PC-3 (cell line): ENCODE results near the gene KRTAP4-12.
"Not testable (repeated sequence)": the region's sequence is repeated elsewhere in the genome, so short reads cannot be mapped to it uniquely, and the experiment has no call there.

Experiments used
- CTCF ChIP-seq: fragments of 300-600 bp; sonication (generic); conservative IDR thresholded peaks from 2 replicates; pipeline ENCODE4 v1.5.1; 2017; ENCODE audit warnings: antibody characterized with exemption, low read depth, mild to moderate bottlenecking, low read length
- EZH2 ChIP-seq: fragments of 300-600 bp; sonication (generic); IDR thresholded peaks from one replicate; pipeline ENCODE4 v1.6.1; 2017; ENCODE audit warnings: antibody characterized with exemption, mild to moderate bottlenecking, low read length; ENCODE audit not compliant: unreplicated experiment
- EZH2phosphoT487 ChIP-seq: fragments of 300-600 bp; sonication (generic); IDR thresholded peaks from 2 replicates; pipeline ENCODE4 v1.6.1; 2018; ENCODE audit warnings: mild to moderate bottlenecking, antibody characterized with exemption, low read length, borderline replicate concordance

DNA sequence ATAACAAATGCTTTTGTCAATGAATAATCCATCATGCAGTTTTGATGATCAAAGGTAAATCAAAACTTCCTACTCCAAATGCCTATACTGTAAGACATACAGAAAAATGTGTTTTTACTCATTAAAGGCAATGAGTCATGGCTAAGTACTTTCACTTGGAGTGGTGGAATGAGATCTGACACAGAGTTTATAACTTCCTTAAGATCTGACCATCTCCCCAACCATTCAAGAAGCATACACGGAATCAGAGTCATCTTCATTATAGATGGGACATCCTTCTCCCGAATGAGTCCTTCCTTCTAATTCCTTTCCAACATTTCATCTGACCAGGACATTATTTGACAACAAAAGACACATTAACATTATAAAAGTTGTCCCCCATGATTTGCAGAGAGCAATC, 40.6 kb downstream of the KRTAP4-12 start:
- not testable (repeated sequence) for TF ChIP-seq EZH2, CTCF, EZH2phosphoT487
